GM12878 (cell line): Measurements from ENCODE around the gene CNOT10. TPM values are rescaled to one million over a fixed set of nuclear protein-coding genes. Genes with fewer than 3 reads are reported as not detected.

Source experiments
- JUND ChIP-seq: IDR thresholded peaks from 2 replicates; pipeline ENCODE4 v1.6.1; 2012; ENCODE audit warnings: low read depth, mild to moderate bottlenecking, low read length, improper control_type of control experiment, moderate library complexity
- ZNF622 ChIP-seq: fragments of 450-650 bp; IDR thresholded peaks from 2 replicates; pipeline ENCODE4 v1.6.1; 2017; ENCODE audit warnings: mild to moderate bottlenecking, inconsistent platforms
- polyA plus RNA-seq, 11 experiments: library from polyadenylated mRNA; depleted of rRNA in 4 of 11; unstranded in 6 of 11; stranded (reverse) in 5 of 11; fragments of >200 nt; fragmentation: Nextera tagmentation in 4 of 11; fragmentation: Illumina TruSeq in 1 of 11; extraction: Ambion mirVana in 4 of 11; extraction: Trizol in 1 of 11; gene quantifications; 1 replicate in 1 of 11; 2 replicates in 10 of 11; pipeline versions ENCODE4 v1.2.1 to v1.2.3, GENCODE V29; 2011 to 2016; ENCODE audit warnings: inconsistent platforms in 2 of 11, missing spikeins in 2 of 11, low read depth in 1 of 11
- total RNA-seq, 4 experiments: library from RNA; depleted of rRNA in 3 of 4; stranded (reverse); fragments of >200 nt in 3 of 4; fragmentation: Illumina TruSeq in 1 of 4; extraction: Trizol in 1 of 4; gene quantifications; 2 replicates each; pipeline versions ENCODE4 v1.2.1 to v1.2.3, GENCODE V29; 2013 to 2021
- TF ChIP-seq, protein P1 (sequence below): fragments of 450-650 bp; IDR thresholded peaks from 2 replicates; pipeline ENCODE4 v1.6.1; 2016; ENCODE audit warnings: mild to moderate bottlenecking, moderate library complexity, borderline replicate concordance
- TF ChIP-seq, protein P2 (sequence below): IDR thresholded peaks from 2 replicates; pipeline ENCODE4 v1.6.1; 2011; ENCODE audit warnings: borderline replicate concordance, low read depth, mild to moderate bottlenecking, moderate library complexity, low read length; ENCODE audit not compliant: insufficient read depth, poor library complexity, severe bottlenecking
- TF ChIP-seq, protein P3 (sequence below): fragments of 450-650 bp; IDR thresholded peaks from 2 replicates; pipeline ENCODE4 v1.6.1; 2017; ENCODE audit warnings: antibody characterized with exemption, mild to moderate bottlenecking, moderate library complexity

Gene CNOT10
- total and polyA plus RNA-seq, 10 of the 15 experiments (the other 5 are each of a cell fraction or from before 2014, with no cell fraction given) = 18.2 to 51.9 (median 45.5) TPM

DNA sequence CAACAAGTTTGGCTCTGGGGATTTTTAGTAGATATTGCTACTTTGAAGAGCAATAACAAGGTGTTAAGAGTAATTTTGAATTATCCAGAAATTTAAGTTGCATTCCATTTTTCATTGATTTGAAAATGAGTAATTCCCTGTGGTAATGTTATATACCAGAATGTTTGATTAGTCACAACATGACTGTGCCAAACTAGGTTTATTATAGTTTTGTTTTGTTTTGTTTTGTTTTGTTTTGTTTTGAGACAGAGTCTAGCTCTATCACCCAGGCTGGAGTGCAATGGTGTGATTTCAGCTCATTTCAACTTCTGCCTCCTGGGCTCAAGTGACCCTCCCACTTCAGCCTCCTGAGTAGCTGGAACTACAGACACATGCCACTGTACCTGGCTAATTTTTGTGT, 40.7 kb downstream of the CNOT10 start (continued):
- TF ChIP-seq, protein P1, sequence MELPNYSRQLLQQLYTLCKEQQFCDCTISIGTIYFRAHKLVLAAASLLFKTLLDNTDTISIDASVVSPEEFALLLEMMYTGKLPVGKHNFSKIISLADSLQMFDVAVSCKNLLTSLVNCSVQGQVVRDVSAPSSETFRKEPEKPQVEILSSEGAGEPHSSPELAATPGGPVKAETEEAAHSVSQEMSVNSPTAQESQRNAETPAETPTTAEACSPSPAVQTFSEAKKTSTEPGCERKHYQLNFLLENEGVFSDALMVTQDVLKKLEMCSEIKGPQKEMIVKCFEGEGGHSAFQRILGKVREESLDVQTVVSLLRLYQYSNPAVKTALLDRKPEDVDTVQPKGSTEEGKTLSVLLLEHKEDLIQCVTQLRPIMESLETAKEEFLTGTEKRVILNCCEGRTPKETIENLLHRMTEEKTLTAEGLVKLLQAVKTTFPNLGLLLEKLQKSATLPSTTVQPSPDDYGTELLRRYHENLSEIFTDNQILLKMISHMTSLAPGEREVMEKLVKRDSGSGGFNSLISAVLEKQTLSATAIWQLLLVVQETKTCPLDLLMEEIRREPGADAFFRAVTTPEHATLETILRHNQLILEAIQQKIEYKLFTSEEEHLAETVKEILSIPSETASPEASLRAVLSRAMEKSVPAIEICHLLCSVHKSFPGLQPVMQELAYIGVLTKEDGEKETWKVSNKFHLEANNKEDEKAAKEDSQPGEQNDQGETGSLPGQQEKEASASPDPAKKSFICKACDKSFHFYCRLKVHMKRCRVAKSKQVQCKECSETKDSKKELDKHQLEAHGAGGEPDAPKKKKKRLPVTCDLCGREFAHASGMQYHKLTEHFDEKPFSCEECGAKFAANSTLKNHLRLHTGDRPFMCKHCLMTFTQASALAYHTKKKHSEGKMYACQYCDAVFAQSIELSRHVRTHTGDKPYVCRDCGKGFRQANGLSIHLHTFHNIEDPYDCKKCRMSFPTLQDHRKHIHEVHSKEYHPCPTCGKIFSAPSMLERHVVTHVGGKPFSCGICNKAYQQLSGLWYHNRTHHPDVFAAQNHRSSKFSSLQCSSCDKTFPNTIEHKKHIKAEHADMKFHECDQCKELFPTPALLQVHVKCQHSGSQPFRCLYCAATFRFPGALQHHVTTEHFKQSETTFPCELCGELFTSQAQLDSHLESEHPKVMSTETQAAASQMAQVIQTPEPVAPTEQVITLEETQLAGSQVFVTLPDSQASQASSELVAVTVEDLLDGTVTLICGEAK = no peak
- TF ChIP-seq ZNF622 (no peak), JUND (no peak)
- TF ChIP-seq, protein P2, sequence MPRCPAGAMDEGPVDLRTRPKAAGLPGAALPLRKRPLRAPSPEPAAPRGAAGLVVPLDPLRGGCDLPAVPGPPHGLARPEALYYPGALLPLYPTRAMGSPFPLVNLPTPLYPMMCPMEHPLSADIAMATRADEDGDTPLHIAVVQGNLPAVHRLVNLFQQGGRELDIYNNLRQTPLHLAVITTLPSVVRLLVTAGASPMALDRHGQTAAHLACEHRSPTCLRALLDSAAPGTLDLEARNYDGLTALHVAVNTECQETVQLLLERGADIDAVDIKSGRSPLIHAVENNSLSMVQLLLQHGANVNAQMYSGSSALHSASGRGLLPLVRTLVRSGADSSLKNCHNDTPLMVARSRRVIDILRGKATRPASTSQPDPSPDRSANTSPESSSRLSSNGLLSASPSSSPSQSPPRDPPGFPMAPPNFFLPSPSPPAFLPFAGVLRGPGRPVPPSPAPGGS = no peak
- TF ChIP-seq, protein P3, sequence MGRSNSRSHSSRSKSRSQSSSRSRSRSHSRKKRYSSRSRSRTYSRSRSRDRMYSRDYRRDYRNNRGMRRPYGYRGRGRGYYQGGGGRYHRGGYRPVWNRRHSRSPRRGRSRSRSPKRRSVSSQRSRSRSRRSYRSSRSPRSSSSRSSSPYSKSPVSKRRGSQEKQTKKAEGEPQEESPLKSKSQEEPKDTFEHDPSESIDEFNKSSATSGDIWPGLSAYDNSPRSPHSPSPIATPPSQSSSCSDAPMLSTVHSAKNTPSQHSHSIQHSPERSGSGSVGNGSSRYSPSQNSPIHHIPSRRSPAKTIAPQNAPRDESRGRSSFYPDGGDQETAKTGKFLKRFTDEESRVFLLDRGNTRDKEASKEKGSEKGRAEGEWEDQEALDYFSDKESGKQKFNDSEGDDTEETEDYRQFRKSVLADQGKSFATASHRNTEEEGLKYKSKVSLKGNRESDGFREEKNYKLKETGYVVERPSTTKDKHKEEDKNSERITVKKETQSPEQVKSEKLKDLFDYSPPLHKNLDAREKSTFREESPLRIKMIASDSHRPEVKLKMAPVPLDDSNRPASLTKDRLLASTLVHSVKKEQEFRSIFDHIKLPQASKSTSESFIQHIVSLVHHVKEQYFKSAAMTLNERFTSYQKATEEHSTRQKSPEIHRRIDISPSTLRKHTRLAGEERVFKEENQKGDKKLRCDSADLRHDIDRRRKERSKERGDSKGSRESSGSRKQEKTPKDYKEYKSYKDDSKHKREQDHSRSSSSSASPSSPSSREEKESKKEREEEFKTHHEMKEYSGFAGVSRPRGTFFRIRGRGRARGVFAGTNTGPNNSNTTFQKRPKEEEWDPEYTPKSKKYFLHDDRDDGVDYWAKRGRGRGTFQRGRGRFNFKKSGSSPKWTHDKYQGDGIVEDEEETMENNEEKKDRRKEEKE = no peak
